Parathyroid adenoma (tissue), 2 donors: ENCODE data around the gene SRD5A3.
A peak's percentile ranks its signal among the peaks of the same experiment; 100 is the strongest.

Source experiments
- H2AFZ ChIP-seq: fragments of 300-600 bp; sonication (generic); one replicate; pipeline ENCODE4 v1.7.0; 2017; ENCODE audit warnings: antibody characterized with exemption, mild to moderate bottlenecking
- H3K27ac ChIP-seq: fragments of 300-600 bp; sonication (generic); one replicate; pipeline ENCODE4 v1.7.0; 2017
- H3K27me3 ChIP-seq: fragments of 300-600 bp; sonication (generic); one replicate; pipeline ENCODE4 v1.7.0; 2017; ENCODE audit warnings: low read length; ENCODE audit not compliant: control insufficient read depth, insufficient read depth
- H3K36me3 ChIP-seq: fragments of 300-600 bp; sonication (generic); one replicate; pipeline ENCODE4 v1.7.0; 2017; ENCODE audit warnings: low read length; ENCODE audit not compliant: control insufficient read depth, insufficient read depth
- H3K4me1 ChIP-seq: fragments of 300-600 bp; sonication (generic); one replicate; pipeline ENCODE4 v1.7.0; 2017; ENCODE audit warnings: control low read depth
- H3K4me2 ChIP-seq: fragments of 300-600 bp; sonication (generic); one replicate; pipeline ENCODE4 v1.7.0; 2017; ENCODE audit warnings: low read length
- H3K4me3 ChIP-seq: fragments of 300-600 bp; sonication (generic); one replicate; pipeline ENCODE4 v1.7.0; 2017; ENCODE audit warnings: low read depth, low read length
- H3K79me2 ChIP-seq: fragments of 300-600 bp; sonication (generic); one replicate; pipeline ENCODE4 v1.7.0; 2017; ENCODE audit warnings: control low read depth
- H3K9ac ChIP-seq: fragments of 300-600 bp; sonication (generic); one replicate; pipeline ENCODE4 v1.7.0; 2017; ENCODE audit warnings: mild to moderate bottlenecking
- H3K9me3 ChIP-seq: fragments of 300-600 bp; sonication (generic); one replicate; pipeline ENCODE4 v1.7.0; 2017; ENCODE audit warnings: low read length; ENCODE audit not compliant: control insufficient read depth
- CTCF ChIP-seq: fragments of 300-600 bp; sonication (generic); IDR thresholded peaks from one replicate; pipeline ENCODE4 v1.7.0; 2017; ENCODE audit warnings: antibody characterized with exemption, mild to moderate bottlenecking
- donor health status: primary hyperparathyroidism.

Gene SRD5A3

GRCh38 chr4:55321707-55322264 is 24.3 kb upstream of the SRD5A3 start:
- H3K27ac ChIP-seq: no peak overlapping the region

GRCh38 chr4:55323375-55323774 is 22.7 kb upstream of the SRD5A3 start:
- no peaks in the 10 kb centered on the region for H3K9me3 ChIP-seq
- no peak overlapping the region for H3K4me3 ChIP-seq
- TF ChIP-seq CTCF: no peak
- no peak overlapping the region for H3K9ac ChIP-seq
- no peaks in the 10 kb centered on the region for H3K27me3 ChIP-seq
- H3K4me1 ChIP-seq: no peaks in the 10 kb centered on the region
- H3K27ac ChIP-seq: no peak overlapping the region
- no peaks in the 10 kb centered on the region for H3K36me3 ChIP-seq
- no peak overlapping the region for H2AFZ ChIP-seq
- H3K4me2 ChIP-seq: no peak overlapping the region
- no peaks in the 10 kb centered on the region for H3K79me2 ChIP-seq

More at GRCh38 chr4:55321707-55322264, 24.3 kb upstream of the SRD5A3 start:
- Histone ChIP-seq H3K4me2 (no peak overlapping the region), H3K9ac (no peak overlapping the region), H3K27me3 (no peaks in the 10 kb centered on the region), H2AFZ (no peak overlapping the region), H3K9me3 (no peaks in the 10 kb centered on the region), H3K4me3 (no peak overlapping the region), H3K79me2 (no peaks in the 10 kb centered on the region), H3K4me1 (no peaks in the 10 kb centered on the region), H3K36me3 (no peaks in the 10 kb centered on the region)
- TF ChIP-seq CTCF: peak; percentile 24

- no peak overlapping the region for H3K4me2 ChIP-seq
- no peak overlapping the region for H3K4me3 ChIP-seq
- no peak overlapping the region for H3K27ac ChIP-seq
- no peak overlapping the region for H2AFZ ChIP-seq
- no peak for TF ChIP-seq CTCF
- no peaks in the 10 kb centered on the region for H3K4me1 ChIP-seq
- H3K9ac ChIP-seq: no peak overlapping the region
- no peaks in the 10 kb centered on the region for H3K9me3 ChIP-seq
- no peaks in the 10 kb centered on the region for H3K36me3 ChIP-seq
- no peaks in the 10 kb centered on the region for H3K27me3 ChIP-seq
- H3K79me2 ChIP-seq: no peaks in the 10 kb centered on the region
Measured at GRCh38 chr4:55326629-55327028, 19.4 kb upstream of the SRD5A3 start.

- no peaks in the 10 kb centered on the region for H3K79me2 ChIP-seq
- H2AFZ ChIP-seq: no peak overlapping the region
- H3K27me3 ChIP-seq: no peaks in the 10 kb centered on the region
- no peak overlapping the region for H3K27ac ChIP-seq
- no peak for TF ChIP-seq CTCF
- no peak overlapping the region for H3K4me2 ChIP-seq
- no peaks in the 10 kb centered on the region for H3K9me3 ChIP-seq
- H3K4me3 ChIP-seq: no peak overlapping the region
- no peaks in the 10 kb centered on the region for H3K36me3 ChIP-seq
- no peak overlapping the region for H3K9ac ChIP-seq
- H3K4me1 ChIP-seq: no peaks in the 10 kb centered on the region
Measured at GRCh38 chr4:55329012-55329411, 17.0 kb upstream of the SRD5A3 start.

GRCh38 chr4:55330241-55330640 is 15.8 kb upstream of the SRD5A3 start:
- no peak overlapping the region for H3K4me2 ChIP-seq
- no peaks in the 10 kb centered on the region for H3K9me3 ChIP-seq
- no peak overlapping the region for H3K4me3 ChIP-seq
- H2AFZ ChIP-seq: no peak overlapping the region
- H3K79me2 ChIP-seq: no peaks in the 10 kb centered on the region
- H3K27me3 ChIP-seq: no peaks in the 10 kb centered on the region
- no peaks in the 10 kb centered on the region for H3K4me1 ChIP-seq
- TF ChIP-seq CTCF: no peak
- H3K9ac ChIP-seq: no peak overlapping the region
- no peaks in the 10 kb centered on the region for H3K36me3 ChIP-seq
- no peak overlapping the region for H3K27ac ChIP-seq
